SK-N-MC (cell line): ENCODE data around the gene STK39.

Experiments
- DNase-seq: peaks from one replicate; pipeline ENCODE4 v3.0.0-alpha.2; 2011; ENCODE audit warnings: low read depth, low spot score
- H3K27ac ChIP-seq: fragments of 200-600 bp; sonication (generic); 2 replicates; pipeline ENCODE4 v1.5.1; 2016; ENCODE audit warnings: mixed run types
- H3K36me3 ChIP-seq: fragments of 200-600 bp; sonication (generic); 2 replicates; pipeline ENCODE4 v1.6.1; 2017; ENCODE audit warnings: antibody characterized with exemption, low read length, mixed read lengths; ENCODE audit not compliant: insufficient read depth
- H3K4me3 ChIP-seq: fragments of 200-600 bp; sonication (generic); 2 replicates; pipeline ENCODE4 v1.5.1; 2016
- H3K9ac ChIP-seq: fragments of 200-600 bp; sonication (generic); 2 replicates; pipeline ENCODE4 v1.8.0; 2017; ENCODE audit warnings: mixed run types, mixed read lengths; ENCODE audit not compliant: insufficient read length
- H3K9me3 ChIP-seq: fragments of 200-600 bp; sonication (generic); 2 replicates; pipeline ENCODE4 v1.6.1; 2017; ENCODE audit warnings: low read depth, mild to moderate bottlenecking, antibody characterized with exemption, low read length, moderate library complexity, mixed read lengths
- EZH2 ChIP-seq: fragments of 200-600 bp; sonication (generic); IDR thresholded peaks from one replicate; pipeline ENCODE4 v1.6.1; 2017; ENCODE audit warnings: antibody characterized with exemption
- FOXP2 ChIP-seq: optimal IDR thresholded peaks from 2 replicates; pipeline ENCODE3; 2011; ENCODE audit warnings: mild to moderate bottlenecking, moderate library complexity; ENCODE audit not compliant: insufficient read depth; ENCODE audit errors: extremely low read length, control extremely low read depth
- POLR2AphosphoS5 ChIP-seq: IDR thresholded peaks from 2 replicates; pipeline ENCODE4 v1.6.1; 2012; ENCODE audit warnings: mild to moderate bottlenecking, low read depth, low read length, borderline replicate concordance

Gene STK39

GRCh38 chr2:167914969-167915368, 332.4 kb downstream of the STK39 start:
- Histone ChIP-seq H3K9me3 (no peaks in the 10 kb centered on the region), H3K27ac (no peak overlapping the region), H3K4me3 (no peak overlapping the region), H3K36me3 (no peaks in the 10 kb centered on the region), H3K9ac (no peak overlapping the region)
- no peak for TF ChIP-seq FOXP2
- TF ChIP-seq EZH2 = no peak
- no peak for TF ChIP-seq POLR2AphosphoS5
- DNase-seq = no peak

GRCh38 chr2:167908786-167909185, 338.6 kb downstream of the STK39 start:
- DNase-seq = no peak
- Histone ChIP-seq H3K4me3 (no peak overlapping the region), H3K36me3 (no peaks in the 10 kb centered on the region), H3K27ac (no peak overlapping the region), H3K9me3 (no peaks in the 10 kb centered on the region), H3K9ac (no peak overlapping the region)
- TF ChIP-seq POLR2AphosphoS5 (no peak), EZH2 (no peak), FOXP2 (no peak)

- H3K9ac ChIP-seq = no peak overlapping the region
- H3K27ac ChIP-seq = no peak overlapping the region
- H3K36me3 ChIP-seq = no peaks in the 10 kb centered on the region
- no peak for TF ChIP-seq EZH2
- TF ChIP-seq POLR2AphosphoS5 = no peak
- TF ChIP-seq FOXP2 = no peak
- no peaks in the 10 kb centered on the region for H3K9me3 ChIP-seq
- no peak overlapping the region for H3K4me3 ChIP-seq
- no peak for DNase-seq
These were observed 341.7 kb downstream of the STK39 start for GRCh38 chr2:167905668-167906067.
